Hepatocyte (in vitro differentiated cells): ENCODE results near the gene TOX2. TPM values are rescaled to one million over a fixed set of nuclear protein-coding genes. Genes with fewer than 3 reads are reported as not detected.

Experiments used
- DNase-seq: peaks from one replicate; pipeline ENCODE4 v3.0.0-alpha.2; 2016; ENCODE audit warnings: low spot score
- H2AFZ ChIP-seq: fragments of 200-600 bp; sonication (generic); 2 replicates; pipeline ENCODE4 v1.6.0; 2016; ENCODE audit warnings: antibody characterized with exemption, mild to moderate bottlenecking
- H3K27ac ChIP-seq: fragments of 200-600 bp; sonication (generic); 2 replicates; pipeline ENCODE4 v1.5.1; 2016; ENCODE audit warnings: mild to moderate bottlenecking
- H3K27me3 ChIP-seq: fragments of 200-600 bp; sonication (generic); 2 replicates; pipeline ENCODE4 v1.6.1; 2016
- H3K36me3 ChIP-seq: fragments of 200-600 bp; sonication (generic); replicated peaks from 2 replicates; pipeline ENCODE4 v1.5.1; 2016; ENCODE audit warnings: low read depth; ENCODE audit not compliant: insufficient read depth
- H3K4me1 ChIP-seq: fragments of 200-600 bp; sonication (generic); 2 replicates; pipeline ENCODE4 v1.5.1; 2016; ENCODE audit warnings: mild to moderate bottlenecking, moderate library complexity; ENCODE audit not compliant: insufficient read depth
- H3K4me2 ChIP-seq: fragments of 200-600 bp; sonication (generic); 2 replicates; pipeline ENCODE4 v1.6.0; 2016
- H3K4me3 ChIP-seq: fragments of 200-600 bp; sonication (generic); 2 replicates; pipeline ENCODE4 v1.5.1; 2016; ENCODE audit warnings: mild to moderate bottlenecking
- H3K79me2 ChIP-seq: fragments of 200-600 bp; sonication (generic); 2 replicates; pipeline ENCODE4 v1.6.0; 2017; ENCODE audit warnings: mild to moderate bottlenecking
- H3K9me2 ChIP-seq: fragments of 200-600 bp; sonication (generic); replicated peaks from 2 replicates; pipeline ENCODE4 v1.6.0; 2017; ENCODE audit warnings: mild to moderate bottlenecking; ENCODE audit not compliant: insufficient read depth
- H3K9me3 ChIP-seq: fragments of 200-600 bp; sonication (generic); 2 replicates; pipeline ENCODE4 v1.5.1; 2016; ENCODE audit warnings: low read depth, mild to moderate bottlenecking
- H4K20me1 ChIP-seq: fragments of 200-600 bp; sonication (generic); 2 replicates; pipeline ENCODE4 v1.6.0; 2016; ENCODE audit warnings: mild to moderate bottlenecking; ENCODE audit not compliant: insufficient read depth, poor library complexity, severe bottlenecking
- EZH2 ChIP-seq: fragments of 200-600 bp; sonication (generic); IDR thresholded peaks from 2 replicates; pipeline ENCODE4 v1.6.1; 2016; ENCODE audit warnings: antibody characterized with exemption, mild to moderate bottlenecking, borderline replicate concordance
- EZH2phosphoT487 ChIP-seq: fragments of 200-600 bp; sonication (generic); IDR thresholded peaks from one replicate; pipeline ENCODE4 v1.6.1; 2018; ENCODE audit warnings: antibody characterized with exemption, mild to moderate bottlenecking, low read depth, moderate library complexity; ENCODE audit not compliant: unreplicated experiment, severe bottlenecking
- WGBS: methylation state at CpG from one replicate; pipeline ENCODE4 v1.1.6; 2016; ENCODE audit warnings: low lambda C conversion rate; ENCODE audit errors: missing lambda C conversion rate; 5-methylcytosine and 5-hydroxymethylcytosine counted together
- polyA plus RNA-seq: library from polyadenylated mRNA; unstranded; fragments of >200 nt; fragmentation: Nextera tagmentation; extraction: Ambion mirVana; gene quantifications from 2 replicates; pipeline ENCODE4 v1.2.1, GENCODE V29; 2016
- total RNA-seq: library from RNA; depleted of rRNA; stranded (reverse); fragments of >200 nt; gene quantifications from 2 replicates; pipeline ENCODE4 v1.2.3, GENCODE V29; 2014
- TF ChIP-seq, protein P1 (sequence below): fragments of 200-600 bp; sonication (generic); IDR thresholded peaks from 2 replicates; pipeline ENCODE4 v1.5.1; 2016; ENCODE audit warnings: antibody characterized with exemption, mild to moderate bottlenecking; ENCODE audit not compliant: poor library complexity

Gene TOX2
- total and polyA plus RNA-seq, 2 experiments from 2014 or later: 0.87 to 12.1 TPM

DNA sequence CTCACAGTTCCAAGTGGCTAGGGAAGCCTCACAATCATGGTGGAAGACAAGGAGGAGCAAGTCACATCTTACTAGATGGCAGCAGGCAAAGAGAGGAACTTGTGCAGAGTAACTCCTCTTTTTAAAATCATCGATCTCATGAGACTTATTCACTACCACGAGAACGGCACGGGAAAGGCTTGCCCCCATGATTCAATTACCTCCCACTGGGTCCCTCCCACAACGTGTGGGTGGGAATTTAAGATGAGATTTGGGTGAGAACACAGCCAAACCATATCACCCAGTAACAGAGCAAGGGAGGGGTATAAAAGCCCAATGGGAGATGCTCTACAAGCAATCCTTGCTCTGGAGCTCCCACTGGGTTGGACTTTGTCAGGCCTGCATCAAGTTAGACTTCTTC is 192.0 kb downstream of the TOX2 start:
- whole genome bisulfite sequencing: 81% methylated on average over 5 of the region's 5 CpGs
- Histone ChIP-seq H3K9me2 (no peaks in the 10 kb centered on the region), H4K20me1 (no peaks in the 10 kb centered on the region), H3K4me3 (no peak overlapping the region), H3K79me2 (no peaks in the 10 kb centered on the region), H3K4me1 (no peaks in the 10 kb centered on the region), H3K36me3 (no peaks in the 10 kb centered on the region), H3K9me3 (no peaks in the 10 kb centered on the region), H3K27me3 (no peaks in the 10 kb centered on the region), H3K4me2 (no peak overlapping the region), H3K27ac (no peak overlapping the region), H2AFZ (no peak overlapping the region)
- no peak for DNase-seq
- TF ChIP-seq EZH2phosphoT487: no peak

DNA sequence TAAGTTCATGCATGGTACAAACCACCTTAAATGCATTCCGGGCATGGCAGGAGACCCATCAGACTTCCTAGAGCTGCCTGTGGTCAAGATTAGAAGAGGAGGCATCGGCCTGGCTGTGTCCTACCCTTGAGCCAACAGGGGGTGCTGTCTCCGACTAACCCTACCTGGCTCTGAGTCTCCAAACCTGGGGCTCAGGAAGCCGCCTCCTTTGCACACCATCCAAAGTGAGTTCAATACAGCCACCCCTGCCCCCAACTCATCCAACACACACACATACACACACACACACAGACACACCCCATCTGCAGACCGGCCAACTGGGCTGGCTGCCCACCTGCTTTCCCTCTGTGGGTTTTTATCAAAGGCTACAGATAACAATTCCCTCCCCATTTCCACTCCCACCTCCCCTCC is 195.3 kb downstream of the TOX2 start:
- Histone ChIP-seq H3K9me3 (no peaks in the 10 kb centered on the region), H3K27ac (no peak overlapping the region), H3K36me3 (no peaks in the 10 kb centered on the region), H3K79me2 (no peaks in the 10 kb centered on the region), H4K20me1 (no peaks in the 10 kb centered on the region), H3K4me3 (no peak overlapping the region), H3K4me1 (no peaks in the 10 kb centered on the region), H3K9me2 (no peaks in the 10 kb centered on the region), H3K27me3 (no peaks in the 10 kb centered on the region), H2AFZ (no peak overlapping the region), H3K4me2 (no peak overlapping the region)
- 62% methylated on average over 5 of the region's 5 CpGs for WGBS
- no peak for DNase-seq
- TF ChIP-seq, protein P1, sequence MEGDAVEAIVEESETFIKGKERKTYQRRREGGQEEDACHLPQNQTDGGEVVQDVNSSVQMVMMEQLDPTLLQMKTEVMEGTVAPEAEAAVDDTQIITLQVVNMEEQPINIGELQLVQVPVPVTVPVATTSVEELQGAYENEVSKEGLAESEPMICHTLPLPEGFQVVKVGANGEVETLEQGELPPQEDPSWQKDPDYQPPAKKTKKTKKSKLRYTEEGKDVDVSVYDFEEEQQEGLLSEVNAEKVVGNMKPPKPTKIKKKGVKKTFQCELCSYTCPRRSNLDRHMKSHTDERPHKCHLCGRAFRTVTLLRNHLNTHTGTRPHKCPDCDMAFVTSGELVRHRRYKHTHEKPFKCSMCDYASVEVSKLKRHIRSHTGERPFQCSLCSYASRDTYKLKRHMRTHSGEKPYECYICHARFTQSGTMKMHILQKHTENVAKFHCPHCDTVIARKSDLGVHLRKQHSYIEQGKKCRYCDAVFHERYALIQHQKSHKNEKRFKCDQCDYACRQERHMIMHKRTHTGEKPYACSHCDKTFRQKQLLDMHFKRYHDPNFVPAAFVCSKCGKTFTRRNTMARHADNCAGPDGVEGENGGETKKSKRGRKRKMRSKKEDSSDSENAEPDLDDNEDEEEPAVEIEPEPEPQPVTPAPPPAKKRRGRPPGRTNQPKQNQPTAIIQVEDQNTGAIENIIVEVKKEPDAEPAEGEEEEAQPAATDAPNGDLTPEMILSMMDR: peak; percentile 3
- TF ChIP-seq EZH2: no peak
- no peak for TF ChIP-seq EZH2phosphoT487

DNA sequence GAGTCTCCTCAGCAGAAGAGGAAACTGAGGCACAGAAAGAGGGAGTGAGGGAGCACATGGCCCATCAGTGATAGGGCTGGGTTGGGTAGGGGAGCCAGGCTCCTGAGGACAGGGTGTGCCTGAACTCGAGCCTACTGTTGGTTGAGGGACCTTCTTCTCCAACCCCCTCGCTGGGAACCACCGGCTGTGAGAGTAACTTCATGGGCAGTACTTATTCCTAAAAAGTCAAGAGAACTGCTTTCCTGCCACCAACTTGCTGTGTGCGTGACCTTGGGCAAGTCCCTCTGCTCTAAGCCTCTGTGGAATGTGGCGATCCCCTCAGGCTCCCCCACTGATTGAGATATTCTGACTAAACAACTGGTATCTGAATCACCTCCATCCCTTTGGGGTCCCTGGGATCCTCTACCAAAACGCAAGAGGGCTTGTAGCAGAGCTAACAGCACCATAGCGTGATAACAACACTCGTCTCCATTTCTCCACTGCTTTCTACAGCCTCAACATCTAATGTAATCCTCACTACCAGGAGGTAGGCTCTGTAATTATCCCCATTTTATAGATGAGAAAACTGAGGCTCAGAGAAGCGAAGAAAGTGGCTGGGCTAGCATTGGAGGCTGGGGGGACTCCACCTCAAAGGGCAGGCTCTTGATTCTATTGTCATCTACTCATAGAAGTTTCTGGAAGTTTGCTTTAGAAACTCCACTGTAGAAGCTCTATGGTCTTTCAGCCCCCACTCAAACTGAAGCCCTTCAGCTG is 196.3 kb downstream of the TOX2 start:
- H3K27me3 ChIP-seq: no peaks in the 10 kb centered on the region
- no peak overlapping the region for H3K4me3 ChIP-seq
- 72% methylated on average over 9 of the region's 9 CpGs for WGBS
- H3K79me2 ChIP-seq: no peaks in the 10 kb centered on the region
- H3K9me3 ChIP-seq: no peaks in the 10 kb centered on the region
- H3K4me2 ChIP-seq: no peak overlapping the region
- H4K20me1 ChIP-seq: no peaks in the 10 kb centered on the region
- no peak overlapping the region for H2AFZ ChIP-seq
- no peak for DNase-seq
- H3K27ac ChIP-seq: no peak overlapping the region
- TF ChIP-seq, protein P1: no peak
- no peak for TF ChIP-seq EZH2
- TF ChIP-seq EZH2phosphoT487: no peak
- H3K36me3 ChIP-seq: no peaks in the 10 kb centered on the region
- no peaks in the 10 kb centered on the region for H3K4me1 ChIP-seq
- H3K9me2 ChIP-seq: no peaks in the 10 kb centered on the region

DNA sequence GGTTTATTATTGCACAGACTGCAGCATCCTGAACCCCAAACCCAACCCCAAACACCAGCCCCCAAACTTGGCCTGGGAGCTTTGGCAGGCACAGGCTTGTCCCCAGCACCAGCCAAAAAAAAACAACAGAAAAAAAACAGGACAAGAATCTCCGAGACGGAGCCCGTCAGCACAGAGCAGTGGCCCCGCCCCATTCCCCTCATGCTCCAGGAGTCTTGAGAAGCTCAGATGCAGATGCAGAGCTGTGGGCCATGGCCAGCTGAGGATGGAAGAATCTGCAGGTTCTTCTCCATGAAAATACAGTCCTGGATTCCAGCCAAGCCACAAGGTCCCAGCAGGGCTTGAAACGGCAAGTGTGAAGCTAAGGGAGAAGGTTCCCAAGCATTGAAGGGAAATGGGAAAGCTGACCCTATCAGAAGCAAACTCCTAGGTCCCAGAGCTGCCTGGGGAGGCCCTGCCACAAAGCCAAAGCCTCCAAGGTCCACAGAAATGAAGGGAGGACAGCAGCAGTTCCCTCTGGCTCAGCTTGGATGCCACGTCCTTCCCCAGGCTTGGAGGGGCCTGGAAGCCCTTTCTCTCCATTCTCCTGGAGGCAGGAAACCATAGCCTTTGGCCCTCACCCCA is 197.2 kb downstream of the TOX2 start:
- Histone ChIP-seq H3K79me2 (no peaks in the 10 kb centered on the region), H2AFZ (no peak overlapping the region), H3K4me3 (no peak overlapping the region), H3K9me3 (no peaks in the 10 kb centered on the region), H3K9me2 (no peaks in the 10 kb centered on the region), H3K4me1 (no peaks in the 10 kb centered on the region), H4K20me1 (no peaks in the 10 kb centered on the region), H3K27me3 (no peaks in the 10 kb centered on the region), H3K27ac (no peak overlapping the region), H3K4me2 (no peak overlapping the region), H3K36me3 (no peaks in the 10 kb centered on the region)
- 60% methylated on average over 6 of the region's 6 CpGs for WGBS
- peak; percentile 28 for DNase-seq
- TF ChIP-seq EZH2 (no peak), EZH2phosphoT487 (no peak)
- TF ChIP-seq, protein P1: no peak
